OCI-LY7 (cell line): Measurements from ENCODE around the gene SEC14L2.

Experiments used
- CTCF ChIP-seq: fragments of 200-600 bp; sonication (generic); conservative IDR thresholded peaks from 2 replicates; pipeline ENCODE4 v1.5.1; 2014; ENCODE audit warnings: mild to moderate bottlenecking, antibody characterized with exemption, low read length, moderate library complexity, mixed read lengths
- EZH2phosphoT487 ChIP-seq: fragments of 200-600 bp; sonication (generic); IDR thresholded peaks from 2 replicates; pipeline ENCODE4 v1.6.1; 2018; ENCODE audit warnings: low read depth, borderline replicate concordance, mild to moderate bottlenecking, mixed run types, antibody characterized with exemption, low read length, moderate library complexity, mixed read lengths

GRCh38 chr22:30430933-30431332 is 34.1 kb downstream of the SEC14L2 start:
- TF ChIP-seq CTCF = peak; percentile 41; the same call in 1 of the 2 replicates
- no peak for TF ChIP-seq EZH2phosphoT487
